Transverse colon (tissue), 4 donors: Measurements from ENCODE around the gene UROC1.

Experiments
- EP300 ChIP-seq: sonication (generic); formaldehyde crosslinking; IDR thresholded peaks from one replicate; pipeline ENCODE4 v1.6.1; 2017; ENCODE audit warnings: antibody characterized with exemption, low read depth
- POLR2A ChIP-seq: fragments of 450-650 bp; IDR thresholded peaks from one replicate; pipeline ENCODE4 v1.6.1; 2016; ENCODE audit warnings: antibody characterized with exemption, mild to moderate bottlenecking, moderate library complexity
- POLR2AphosphoS5 ChIP-seq, 3 donors: sonication (generic); formaldehyde crosslinking; IDR thresholded peaks; one replicate each; pipeline ENCODE4 v1.6.1; 2016; ENCODE audit warnings: antibody characterized with exemption in 3 of 3
- TF ChIP-seq, protein P1 (sequence below), 5 experiments: fragments of 200-600 bp in 3 of 5; fragments of 450-650 bp in 2 of 5; sonication (generic) in 3 of 5; IDR thresholded peaks; 1 replicate in 2 of 5; 2 replicates in 3 of 5; pipeline ENCODE4 v1.5.1; 2016 to 2017; ENCODE audit warnings: antibody characterized with exemption in 5 of 5, inconsistent platforms in 3 of 5, mild to moderate bottlenecking in 2 of 5, moderate library complexity in 1 of 5

GRCh38 chr3:126469479-126469878 is 48.1 kb downstream of the UROC1 start:
- TF ChIP-seq, protein P1, sequence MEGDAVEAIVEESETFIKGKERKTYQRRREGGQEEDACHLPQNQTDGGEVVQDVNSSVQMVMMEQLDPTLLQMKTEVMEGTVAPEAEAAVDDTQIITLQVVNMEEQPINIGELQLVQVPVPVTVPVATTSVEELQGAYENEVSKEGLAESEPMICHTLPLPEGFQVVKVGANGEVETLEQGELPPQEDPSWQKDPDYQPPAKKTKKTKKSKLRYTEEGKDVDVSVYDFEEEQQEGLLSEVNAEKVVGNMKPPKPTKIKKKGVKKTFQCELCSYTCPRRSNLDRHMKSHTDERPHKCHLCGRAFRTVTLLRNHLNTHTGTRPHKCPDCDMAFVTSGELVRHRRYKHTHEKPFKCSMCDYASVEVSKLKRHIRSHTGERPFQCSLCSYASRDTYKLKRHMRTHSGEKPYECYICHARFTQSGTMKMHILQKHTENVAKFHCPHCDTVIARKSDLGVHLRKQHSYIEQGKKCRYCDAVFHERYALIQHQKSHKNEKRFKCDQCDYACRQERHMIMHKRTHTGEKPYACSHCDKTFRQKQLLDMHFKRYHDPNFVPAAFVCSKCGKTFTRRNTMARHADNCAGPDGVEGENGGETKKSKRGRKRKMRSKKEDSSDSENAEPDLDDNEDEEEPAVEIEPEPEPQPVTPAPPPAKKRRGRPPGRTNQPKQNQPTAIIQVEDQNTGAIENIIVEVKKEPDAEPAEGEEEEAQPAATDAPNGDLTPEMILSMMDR (IDR thresholded peaks at IDR 0.05), result no peak
- TF ChIP-seq POLR2AphosphoS5 (IDR thresholded peaks at IDR 0.05) (no peak), POLR2A (no peak), EP300 (no peak)
